Activated T-cell treated with anti-CD3 and anti-CD28 coated beads, Interleukin-2, amount 50 U/mL, for 48 hours (primary cell): ENCODE measurements around the gene TTC39C.

Experiments
- DNase-seq, 2 experiments: peaks; one replicate each; pipeline ENCODE4 v3.0.0-alpha.2; 2020

TTC39C gene

DNA sequence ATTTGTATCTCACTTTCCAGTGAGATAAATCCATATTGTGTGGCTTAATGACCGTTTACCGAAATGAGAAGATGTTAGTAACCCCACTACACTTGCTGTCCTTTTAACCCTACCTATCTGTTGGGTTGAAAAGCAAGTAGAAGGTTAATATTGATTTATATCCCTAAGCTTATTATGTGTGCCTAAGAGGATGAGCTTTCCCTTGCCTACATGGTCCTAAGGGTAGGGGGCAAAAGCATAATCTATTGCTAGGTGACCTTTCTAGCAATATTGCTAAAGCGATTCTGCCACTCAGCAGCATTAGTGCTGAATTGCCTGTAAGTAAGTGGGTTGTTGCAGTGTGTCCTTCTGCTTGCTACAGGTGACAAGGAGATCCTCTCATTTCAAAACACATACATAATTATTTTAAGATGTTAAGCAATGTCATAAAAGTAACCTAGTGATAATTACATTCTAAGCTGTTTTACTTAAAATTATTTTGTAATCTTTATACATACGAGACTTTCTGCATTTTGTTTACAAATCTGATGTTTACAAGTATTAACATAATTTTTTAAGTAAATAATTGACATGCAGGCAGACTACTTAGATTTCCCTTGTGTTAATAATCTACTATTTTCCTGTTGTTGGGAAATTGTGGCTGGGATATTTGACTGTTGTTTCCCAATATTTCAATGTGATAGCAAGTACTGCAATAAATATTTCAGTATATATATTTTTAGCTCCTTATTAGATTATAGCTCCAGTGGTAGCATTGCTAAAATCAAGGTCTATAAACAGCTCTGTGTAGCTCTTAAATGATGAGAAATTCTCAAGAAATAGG, 75.2 kb downstream of the TTC39C start:
- no peak for DNase-seq

DNA sequence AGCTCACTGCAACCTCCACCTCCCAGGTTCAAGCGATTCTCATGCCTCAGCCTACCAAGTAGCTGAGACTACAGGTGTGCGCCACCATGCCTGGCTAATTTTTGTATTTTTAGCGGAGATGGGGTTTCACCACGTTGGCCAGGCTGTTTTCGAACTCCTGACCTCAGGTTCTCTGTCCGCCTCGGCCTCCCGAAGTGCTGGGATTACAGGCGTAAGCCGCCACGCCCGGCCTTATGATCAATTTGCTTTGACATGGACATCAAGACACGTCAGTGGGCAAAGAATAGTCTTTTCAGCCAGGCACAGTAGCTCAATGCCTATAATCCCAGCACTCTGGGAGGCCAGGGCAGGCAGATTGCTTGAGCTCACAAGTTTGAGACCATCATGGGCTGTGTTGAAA, 76.3 kb downstream of the TTC39C start:
- no peak for DNase-seq

DNA sequence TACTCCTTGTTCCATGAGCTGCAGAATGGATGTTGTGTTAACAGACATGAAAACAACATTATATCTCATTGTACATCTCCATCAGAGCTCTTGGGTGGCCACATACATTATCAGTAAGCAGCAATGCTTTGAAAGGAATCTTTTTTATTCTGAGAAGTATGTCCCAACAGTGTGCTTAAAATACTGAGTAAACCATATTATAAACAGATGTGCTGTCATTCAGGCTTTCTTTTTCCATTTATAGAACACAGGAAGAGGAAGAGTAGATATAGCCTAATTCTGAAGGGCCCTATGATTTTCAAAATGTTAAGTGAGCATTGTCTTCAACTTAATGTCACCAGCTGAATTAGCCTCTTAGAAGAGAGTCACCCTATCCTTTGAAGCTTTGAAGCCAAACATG, 80.0 kb downstream of the TTC39C start:
- no peak for DNase-seq

GRCh38 chr18:24095976-24096375, 81.4 kb downstream of the TTC39C start:
- no peak for DNase-seq

GRCh38 chr18:24103320-24104021, 88.9 kb downstream of the TTC39C start:
- no peak for DNase-seq

DNA sequence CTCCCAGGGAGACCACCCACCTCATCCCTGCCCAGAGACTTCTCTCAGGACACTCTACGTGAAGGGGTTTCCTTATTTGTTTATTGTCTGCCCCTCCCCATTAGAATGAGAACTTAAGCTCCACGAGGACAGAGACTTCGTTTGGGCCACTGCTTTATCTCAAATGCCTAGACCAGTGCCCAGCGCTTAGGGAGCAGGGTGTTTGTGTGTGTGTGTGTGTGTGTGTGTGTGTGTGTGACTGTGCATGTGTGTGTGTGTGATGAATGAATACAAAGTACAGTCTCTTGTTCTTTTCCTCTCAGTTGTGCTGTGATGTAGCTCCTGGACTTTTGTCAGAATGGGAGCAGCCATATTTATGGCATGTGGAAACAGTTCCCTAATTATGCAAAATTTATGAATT, 89.9 kb downstream of the TTC39C start:
- DNase-seq = no peak

DNA sequence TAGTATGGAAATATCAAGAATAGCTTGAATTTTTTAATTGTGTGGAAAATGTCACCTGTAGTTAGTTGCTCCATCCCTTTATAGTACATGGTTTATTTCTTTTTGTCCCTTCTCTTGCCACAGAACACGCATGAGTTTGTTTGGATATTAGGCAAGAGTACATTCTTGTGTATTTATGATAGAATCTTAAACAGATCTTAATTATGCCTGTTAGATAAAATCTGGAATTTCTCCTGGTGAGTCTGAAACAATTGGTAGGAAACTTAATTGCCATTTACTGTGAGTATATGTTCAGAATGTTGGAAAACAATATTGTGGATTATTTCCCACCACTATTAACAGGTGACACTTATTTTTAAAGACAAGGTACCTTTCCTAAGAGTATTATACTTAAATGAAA, 94.1 kb downstream of the TTC39C start:
- no peak for DNase-seq

DNA sequence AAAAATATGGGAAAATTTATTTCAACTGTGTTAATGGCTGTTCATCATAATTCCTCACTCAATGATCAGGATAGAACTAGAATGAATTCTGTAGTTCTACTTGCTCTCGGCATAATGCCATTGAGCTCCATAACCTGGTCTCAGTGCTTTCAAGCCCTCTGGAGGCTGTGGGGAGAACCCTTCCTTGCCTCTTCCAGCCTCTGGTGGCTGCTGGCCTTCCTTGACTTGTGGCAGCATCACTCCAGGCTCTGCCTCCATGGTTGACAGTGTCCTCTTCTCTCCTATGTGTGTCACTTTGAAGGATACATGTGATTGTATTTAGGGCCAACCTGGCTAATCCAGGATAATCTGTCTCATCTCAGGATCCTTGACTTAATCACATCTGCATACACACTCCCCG, 97.4 kb downstream of the TTC39C start:
- no peak for DNase-seq

- no peak for DNase-seq
Measured at GRCh38 chr18:24112464-24112863, 97.9 kb downstream of the TTC39C start.

DNA sequence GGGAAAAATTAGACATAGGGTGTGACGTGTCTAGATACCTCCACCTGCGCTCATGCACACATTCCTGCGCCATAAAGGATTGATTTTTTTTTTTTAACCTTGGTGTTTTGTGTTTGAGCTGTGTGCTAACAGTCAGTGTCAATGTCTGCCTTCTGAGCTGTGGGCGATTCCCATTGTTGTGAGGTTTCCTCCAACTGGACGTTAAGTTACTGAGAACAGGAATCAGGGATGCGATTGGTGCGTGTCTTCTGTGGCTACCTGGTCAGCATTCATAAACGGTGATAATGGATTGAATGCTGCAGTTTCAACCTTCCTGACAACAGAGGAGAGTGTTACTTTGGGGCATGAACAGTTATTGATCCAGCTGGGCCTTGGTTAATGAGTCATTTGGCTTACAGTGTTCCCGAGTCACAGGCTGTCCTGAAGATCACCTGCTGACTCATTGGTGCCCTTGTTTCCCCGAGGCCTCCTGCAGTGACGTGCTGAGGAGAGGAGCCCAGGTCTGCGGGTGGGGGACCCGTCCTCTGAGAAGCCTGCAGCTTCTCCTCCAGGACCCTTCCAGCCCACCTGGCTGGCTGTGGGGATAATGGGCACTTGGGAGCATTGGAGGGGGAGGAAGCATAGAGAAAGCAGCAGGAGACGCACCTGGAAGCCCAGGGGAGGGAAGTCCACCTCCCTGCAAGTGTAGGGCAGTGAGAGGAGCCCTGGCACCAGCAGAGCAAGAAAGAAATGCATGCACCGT, 98.5 kb downstream of the TTC39C start:
- no peak for DNase-seq

DNA sequence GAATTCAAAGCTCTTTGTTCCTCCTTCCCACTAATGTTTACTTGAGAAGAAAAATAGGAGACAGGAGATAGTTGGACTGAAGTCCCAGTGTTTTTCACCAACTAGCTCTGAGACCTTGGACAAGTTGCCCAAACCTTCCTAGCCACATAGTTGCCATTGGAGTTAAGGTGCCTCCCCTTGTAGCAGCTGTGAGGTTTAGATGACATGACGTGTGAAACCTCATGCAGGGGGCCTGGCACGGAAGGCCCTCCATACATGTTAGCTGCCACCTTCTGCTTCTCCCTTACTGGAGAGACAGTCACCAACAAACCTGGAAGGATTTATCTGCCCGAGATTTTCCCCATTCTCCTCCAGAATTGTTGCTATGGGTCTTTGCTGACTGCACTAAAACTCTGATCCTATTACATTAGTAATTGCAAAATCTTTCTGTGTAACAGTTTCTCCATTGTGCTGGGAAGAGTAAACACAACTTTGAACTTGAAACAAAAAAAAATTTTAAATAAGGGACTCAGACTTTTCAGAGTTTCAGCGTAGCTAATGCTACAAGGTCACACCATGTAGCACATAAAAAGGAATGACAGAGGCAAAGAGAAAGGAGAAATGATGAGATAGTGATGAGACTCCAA, 100.5 kb downstream of the TTC39C start:
- DNase-seq = no peak

DNA sequence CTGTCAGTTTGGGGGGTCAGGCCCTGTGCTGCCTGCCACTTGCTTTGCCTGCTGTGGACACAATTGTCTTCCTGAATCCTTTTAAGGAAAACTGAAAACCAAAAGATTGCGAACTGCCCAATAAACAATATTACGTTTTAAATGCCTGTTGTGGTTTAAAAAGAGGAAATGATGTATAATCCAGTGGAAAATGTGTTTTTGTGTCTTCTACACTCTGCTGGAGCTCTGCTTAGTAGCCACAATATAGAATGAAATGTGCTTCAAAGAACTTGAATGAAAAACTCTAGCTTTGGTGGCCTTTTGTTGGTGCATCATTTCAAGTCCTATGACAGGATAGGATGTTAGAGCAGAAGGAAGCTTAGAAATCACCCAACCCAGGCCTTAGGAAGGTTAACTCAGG, 101.1 kb downstream of the TTC39C start:
- no peak for DNase-seq

- DNase-seq = peak; percentile 83 to 87
Measured at GRCh38 chr18:24118750-24119577, 104.4 kb downstream of the TTC39C start.

DNA sequence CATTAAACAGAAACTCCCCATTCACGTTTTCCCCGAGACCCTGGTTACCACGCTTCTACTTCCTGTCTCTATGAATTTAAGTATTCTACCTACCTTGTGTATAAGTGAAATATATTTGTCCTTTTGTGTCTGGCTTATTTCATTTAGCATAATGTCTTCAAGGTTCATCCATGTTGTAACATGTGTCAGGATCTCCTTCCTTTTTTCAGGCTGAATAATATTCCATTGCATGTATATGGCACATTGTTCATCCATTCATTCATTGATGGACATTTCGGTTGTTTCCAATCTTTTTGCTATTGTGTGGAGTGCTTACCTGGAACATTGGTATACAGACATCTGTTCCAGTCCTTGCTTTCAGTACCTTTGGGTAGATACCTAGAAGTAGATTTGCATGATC, 106.1 kb downstream of the TTC39C start:
- DNase-seq = no peak

DNA sequence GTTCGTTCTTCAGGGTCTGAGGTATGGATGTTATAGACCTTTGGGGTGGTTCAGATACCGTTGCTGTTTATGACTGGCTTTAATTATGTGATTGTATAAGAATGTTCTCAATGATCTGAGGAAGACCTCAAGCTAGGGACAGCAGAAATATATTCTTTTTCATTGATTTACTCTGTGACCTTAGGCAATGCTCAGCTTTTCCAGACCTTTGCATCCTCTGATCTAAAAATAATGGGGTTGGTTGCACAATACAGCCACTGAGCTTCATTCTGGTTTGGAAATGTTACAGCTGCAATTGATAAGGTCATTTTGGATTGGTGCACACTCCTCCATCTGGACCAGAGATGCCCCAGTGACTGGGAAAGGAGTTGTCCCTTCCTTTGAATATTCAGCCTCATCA, 107.1 kb downstream of the TTC39C start:
- DNase-seq = no peak

DNA sequence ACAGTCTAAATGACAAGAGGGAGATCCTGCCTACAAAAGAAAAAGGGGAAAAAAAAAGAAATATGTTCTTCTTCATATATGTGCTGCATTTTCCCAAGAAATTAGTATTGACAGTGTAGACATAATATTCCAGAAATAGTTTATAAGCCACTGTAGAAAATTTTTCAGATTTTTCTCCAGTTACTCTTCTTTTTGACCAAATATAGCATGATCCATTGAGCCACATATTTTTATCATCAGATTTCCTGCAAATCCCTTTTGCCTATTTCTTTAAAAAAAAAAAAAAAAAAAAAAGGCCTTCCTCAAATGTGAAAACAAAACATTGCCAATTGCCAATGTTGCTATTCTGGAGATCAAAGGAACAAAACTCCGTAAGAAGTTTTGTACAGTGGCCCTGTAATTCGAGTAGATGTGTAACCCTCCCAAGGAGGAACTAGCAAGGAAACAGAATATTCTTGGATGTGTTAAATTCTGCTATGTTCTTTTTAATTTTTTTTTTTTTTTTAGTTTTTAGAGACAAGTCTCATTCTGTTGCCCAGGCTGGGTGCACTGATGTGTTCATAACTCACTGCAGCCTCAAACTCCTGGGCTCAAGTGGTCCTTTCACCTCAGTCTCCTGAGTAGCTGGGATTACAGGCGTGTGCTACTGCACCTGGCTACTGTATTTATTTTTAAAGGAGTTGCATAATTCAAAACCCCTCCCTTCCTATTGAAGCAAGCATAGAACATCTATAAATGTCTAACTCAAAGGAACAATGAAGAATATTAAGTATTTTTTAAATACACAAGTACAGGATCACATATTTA, 111.8 kb downstream of the TTC39C start:
- no peak for DNase-seq

DNA sequence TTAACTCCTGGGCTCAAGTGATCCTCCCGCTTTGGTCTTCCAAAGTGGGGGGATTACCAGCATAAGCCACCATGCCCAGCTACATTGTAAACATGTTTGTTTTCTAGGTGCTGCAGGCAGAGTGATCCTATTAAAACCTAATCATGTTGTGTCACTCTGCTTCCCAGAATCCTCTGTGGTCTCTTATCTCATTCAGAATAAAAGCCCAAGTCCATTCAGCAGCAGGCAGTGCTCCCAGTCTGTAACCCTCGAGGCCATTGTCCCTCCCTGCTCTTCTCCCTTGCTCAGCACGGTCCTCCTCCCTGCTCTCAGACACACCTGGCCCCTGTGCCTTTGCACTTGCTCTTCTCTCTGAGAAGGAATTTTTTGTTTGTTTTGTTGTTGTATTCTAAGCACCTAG, 113.2 kb downstream of the TTC39C start:
- DNase-seq = no peak

DNA sequence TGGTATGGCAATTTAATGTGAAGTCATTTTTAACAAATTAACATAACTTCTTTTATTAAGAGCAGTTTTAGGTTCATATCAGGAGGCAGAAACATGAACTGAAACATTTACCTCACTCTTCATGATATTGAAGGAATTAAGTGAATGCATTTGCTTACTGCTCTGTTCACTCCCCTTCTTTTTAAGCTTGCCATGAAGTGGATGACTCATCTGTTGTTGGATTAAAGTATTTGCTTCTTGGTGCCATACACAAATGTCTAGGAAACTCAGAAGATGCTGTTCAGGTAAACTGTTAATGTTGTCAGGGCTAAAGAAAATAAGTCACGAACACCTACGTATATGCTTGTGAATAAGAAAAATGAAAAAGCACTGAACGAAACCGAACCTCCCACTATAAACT, 114.1 kb downstream of the TTC39C start:
- no peak for DNase-seq

DNA sequence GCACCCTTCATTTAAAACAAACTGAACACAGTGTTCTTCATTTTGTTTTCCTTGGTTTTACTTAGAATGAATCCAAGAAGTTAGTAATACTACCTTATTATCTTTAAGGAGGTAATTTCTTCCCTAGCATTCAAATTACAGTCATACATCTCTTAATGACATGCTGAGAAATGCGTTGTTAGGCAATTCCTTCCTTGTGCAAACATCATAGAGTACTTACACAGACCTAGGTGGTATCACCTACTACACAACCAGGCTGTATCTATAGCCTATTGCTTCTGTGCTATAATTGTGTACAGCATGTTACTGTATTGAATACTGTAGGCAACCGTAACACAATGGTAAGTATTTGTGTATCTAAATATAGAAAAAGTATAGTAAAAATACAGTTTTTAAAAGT, 115.9 kb downstream of the TTC39C start:
- DNase-seq = no peak

- no peak for DNase-seq
Measured at GRCh38 chr18:24136967-24137373, 122.4 kb downstream of the TTC39C start.

DNA sequence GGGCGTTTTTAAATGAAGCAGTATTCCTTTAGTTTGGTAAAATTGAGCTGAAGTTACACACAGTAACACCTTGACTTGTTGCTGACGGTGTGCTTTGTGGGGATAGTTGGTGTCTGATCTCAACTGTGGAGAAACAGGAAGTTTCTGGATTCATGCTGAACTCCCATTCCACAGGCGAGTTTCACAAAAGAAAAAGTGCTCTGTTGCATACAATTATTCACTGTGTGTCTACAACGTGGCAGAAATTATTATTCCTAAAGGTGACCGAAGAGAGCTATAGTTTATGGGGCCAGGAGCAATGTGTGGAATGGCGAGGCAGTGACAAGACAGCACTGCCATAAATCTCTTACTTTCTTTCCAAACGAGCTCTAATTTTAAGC, 123.8 kb downstream of the TTC39C start:
- DNase-seq = no peak
